Psoas muscle (tissue), 8 donors: ENCODE measurements around the gene LGR6. TPM values are rescaled to one million over a fixed set of nuclear protein-coding genes. Genes with fewer than 3 reads are reported as not detected.

Experiments
- ATAC-seq, 4 donors: fragments of 200-7000 bp; cut with Tn5 transposase; one replicate each; pipeline ENCODE4 v1.9.1; 2020; ENCODE audit warnings: moderate library complexity in 3 of 4, mild to moderate bottlenecking in 2 of 4
- DNase-seq, 2 donors: peaks; one replicate each; pipeline ENCODE4 v3.0.0-alpha.2; 2020
- H3K27ac ChIP-seq: fragments of 200-600 bp; one replicate; pipeline ENCODE4 v1.8.0; 2022
- H3K27me3 ChIP-seq, 3 donors: fragments of 200-600 bp in 1 of 3; one replicate each; pipeline versions ENCODE4 v1.6.1 to v1.8.0; 2013 to 2022; ENCODE audit warnings: low read length in 2 of 3, mild to moderate bottlenecking in 2 of 3, moderate library complexity in 1 of 3; ENCODE audit not compliant: insufficient read depth in 3 of 3
- H3K36me3 ChIP-seq, 2 donors: fragments of 200-600 bp in 1 of 2; one replicate each; pipeline versions ENCODE4 v1.6.1 to v1.8.0; 2013 to 2022; ENCODE audit warnings: low read depth in 1 of 2, mild to moderate bottlenecking in 1 of 2, moderate library complexity in 1 of 2; ENCODE audit not compliant: insufficient read depth in 1 of 2
- H3K4me1 ChIP-seq: fragments of 200-600 bp; one replicate; pipeline ENCODE4 v1.8.0; 2022
- H3K4me3 ChIP-seq: fragments of 200-600 bp; one replicate; pipeline ENCODE4 v1.8.0; 2022; ENCODE audit warnings: mild to moderate bottlenecking
- H3K9me3 ChIP-seq: fragments of 200-600 bp; one replicate; pipeline ENCODE4 v1.8.0; 2022
- CTCF ChIP-seq: fragments of 200-600 bp; IDR thresholded peaks from one replicate; pipeline ENCODE4 v1.8.0; 2022; ENCODE audit warnings: antibody characterized with exemption
- WGBS, 3 donors: extraction: QIAGEN DNeasy Blood & Tissue Kit; methylation state at CpG; one replicate each; pipeline versions ENCODE4 v1.1.6 to v1.1.7; 2013; 5-methylcytosine and 5-hydroxymethylcytosine counted together
- intact Hi-C, 2 donors: fragments of 100-400 bp; cut with DNase I; formaldehyde crosslinking; loops; one replicate each; pipeline versions ENCODE4 v1.11.0 to v1.14.2; 2022
- polyA plus RNA-seq, 3 donors: library from polyadenylated mRNA; stranded (reverse); fragments of 200-250 nt; gene quantifications; one replicate each; pipeline ENCODE4 v1.2.3, GENCODE V29; 2013
- total RNA-seq, 4 donors: library from RNA; stranded (reverse); fragmentation: NEBNext Ultra II Directional in 2 of 4; extraction: Animal tissue kit (Norgen Biotek cat#: 25700) in 2 of 4; gene quantifications; one replicate each; pipeline versions ENCODE4 v1.2.1 to v1.2.4, GENCODE V29; 2021 to 2023
- donor health status: healthy with polysubstance abuse.
- donor health status: DM: no; HTN: no; CAD: no; lungs with moderate emphysema.
- donor health status: Bipolar disorder and iron deficiency.
- donor health status: healthy.
- donor health status: DM: yes; HTN: yes; CAD: no.
- donor health status: DM: no; HTN: no; CAD: no.
- donor health status: DM: no; HTN: no; CAD: no.
- donor health status: DM: yes; HTN: yes; CAD: no.

LGR6 gene
- total and polyA plus RNA-seq, 7 donors = 0.12 to 0.20 (median 0.16) TPM; not detected in 3

- intact Hi-C loops = loop anchor here in 1 of 2 donors (5.0 kb wide), 1 partner anchor 535 kb away; no protein-coding TSS in a partner anchor
- no peak overlapping the region for H3K4me3 ChIP-seq
- ATAC-seq (no peak), DNase-seq (no peak)
- no peak for TF ChIP-seq CTCF
- H3K36me3 ChIP-seq = no peaks in the 10 kb centered on the region
- H3K9me3 ChIP-seq = no peaks in the 10 kb centered on the region
- H3K27me3 ChIP-seq = no peaks in the 10 kb centered on the region
- H3K4me1 ChIP-seq = no peaks in the 10 kb centered on the region
- 86 to 92% (median 90%) methylated on average over 8 of the region's 8 CpGs for WGBS, 3 donors
- no peak overlapping the region for H3K27ac ChIP-seq
Observed at GRCh38 chr1:202182040-202182877, 11.3 kb upstream of the LGR6 start.

- Histone ChIP-seq H3K4me1 (no peaks in the 10 kb centered on the region), H3K4me3 (no peak overlapping the region), H3K36me3 (no peaks in the 10 kb centered on the region), H3K9me3 (no peaks in the 10 kb centered on the region), H3K27ac (no peak overlapping the region), H3K27me3 (no peaks in the 10 kb centered on the region)
- peak; percentile 81 to 89 for DNase-seq
- TF ChIP-seq CTCF = peak; percentile 77
- intact Hi-C loops = loop anchor here in 1 of 2 donors (5.0 kb wide), 1 partner anchor 532 kb away; no protein-coding TSS in a partner anchor
- peak; percentile 68 to 88 (median 80) for ATAC-seq
- 6 to 17% (median 11%) methylated on average over 19 of the region's 19 CpGs for WGBS, 3 donors
Observed at GRCh38 chr1:202184750-202185460, 8.7 kb upstream of the LGR6 start.

- no peak for DNase-seq
- Histone ChIP-seq H3K4me3 (no peak overlapping the region), H3K27ac (no peak overlapping the region), H3K36me3 (no peaks in the 10 kb centered on the region), H3K9me3 (no peaks in the 10 kb centered on the region), H3K27me3 (no peaks in the 10 kb centered on the region), H3K4me1 (no peaks in the 10 kb centered on the region)
- ATAC-seq = no peak
- 81 to 92% (median 83%) methylated on average over 7 of the region's 7 CpGs for WGBS, 3 donors
- no peak for TF ChIP-seq CTCF
- intact Hi-C loops = no loop called here
Observed at GRCh38 chr1:202186327-202186726, 7.3 kb upstream of the LGR6 start.

- Histone ChIP-seq H3K4me3 (no peak overlapping the region), H3K27me3 (no peaks in the 10 kb centered on the region), H3K4me1 (no peaks in the 10 kb centered on the region), H3K36me3 (no peaks in the 10 kb centered on the region), H3K9me3 (no peaks in the 10 kb centered on the region), H3K27ac (no peak overlapping the region)
- ATAC-seq (no peak), DNase-seq (no peak)
- TF ChIP-seq CTCF = no peak
- WGBS, 3 donors = 48 to 76% (median 59%) methylated on average over 7 to 8 of the region's 8 CpGs
- intact Hi-C loops = no loop called here
Observed at GRCh38 chr1:202187041-202187671, 6.4 kb upstream of the LGR6 start.
